Panc1 (cell line): ENCODE results near the gene VAV3. TPM values are rescaled to one million over a fixed set of nuclear protein-coding genes. Genes with fewer than 3 reads are reported as not detected.

ENCODE experiments used
- ATAC-seq: fragments of 200-7000 bp; cut with Tn5 transposase; 2 replicates; pipeline ENCODE4 v1.9.1; 2020; ENCODE audit warnings: mild to moderate bottlenecking, moderate library complexity
- BruUV-seq: library from RNA; stranded (reverse); fragments of 400-500 nt; replicated peaks from 2 replicates; lab custom pipeline; 2021; lab: Mats Ljungman, UMichigan
- CTCF ChIA-PET: fragments of 300-600 bp; sonication (Branson Sonifier 250); formaldehyde crosslinking; loops from one replicate; lab custom pipeline; 2022; ENCODE audit warnings: antibody characterized with exemption; lab: Charles Lee
- POLR2A ChIA-PET: fragments of 300-600 bp; sonication (Branson Sonifier 250); formaldehyde crosslinking; loops from one replicate; lab custom pipeline; 2022; ENCODE audit warnings: antibody characterized with exemption; lab: Charles Lee
- DNase-seq: peaks from one replicate; pipeline ENCODE4 v3.0.0-alpha.2; 2010; ENCODE audit warnings: low read depth, low spot score
- H3K27ac ChIP-seq: 2 replicates; pipeline ENCODE4 v1.5.1; 2011; ENCODE audit warnings: mild to moderate bottlenecking, low read length, inconsistent platforms
- H3K27me3 ChIP-seq: fragments of 200-500 bp; sonication (Bioruptor generic); 2 replicates; pipeline ENCODE4 v1.6.0; 2014; ENCODE audit warnings: low read length, inconsistent platforms; ENCODE audit not compliant: control insufficient read depth, insufficient read depth
- H3K36me3 ChIP-seq: fragments of 200-500 bp; sonication (Bioruptor generic); 2 replicates; pipeline ENCODE4 v1.5.1; 2014; ENCODE audit warnings: inconsistent platforms, mild to moderate bottlenecking, low read length, moderate library complexity; ENCODE audit not compliant: control insufficient read depth, insufficient read depth
- H3K4me1 ChIP-seq: 2 replicates; pipeline ENCODE4 v1.5.1; 2011; ENCODE audit warnings: inconsistent platforms, mild to moderate bottlenecking, low read length, moderate library complexity; ENCODE audit not compliant: control insufficient read depth, insufficient read depth
- H3K4me3 ChIP-seq, 2 experiments: 2 replicates each; pipeline ENCODE4 v1.5.1; 2011 to 2012; ENCODE audit warnings: low read depth in 2 of 2, low read length in 2 of 2, mild to moderate bottlenecking in 2 of 2, inconsistent platforms in 1 of 2, moderate library complexity in 1 of 2
- H3K9me3 ChIP-seq: fragments of 200-500 bp; sonication (Bioruptor generic); 2 replicates; pipeline ENCODE4 v1.5.1; 2014; ENCODE audit warnings: low read depth, mild to moderate bottlenecking, inconsistent platforms, low read length, moderate library complexity; ENCODE audit not compliant: control insufficient read depth, insufficient read depth
- CTCF ChIP-seq: fragments of 450-650 bp; IDR thresholded peaks from 2 replicates; pipeline ENCODE4 v1.5.1; 2017; ENCODE audit warnings: mild to moderate bottlenecking
- POLR2AphosphoS5 ChIP-seq: IDR thresholded peaks from 2 replicates; pipeline ENCODE4 v1.6.1; 2012; ENCODE audit warnings: mild to moderate bottlenecking, low read depth, low read length, moderate library complexity
- REST ChIP-seq, 2 experiments: IDR thresholded peaks; 2 replicates each; pipeline ENCODE4 v1.6.1; 2011 to 2012; ENCODE audit warnings: low read depth in 2 of 2, control low read depth in 1 of 2, low read length in 1 of 2, mild to moderate bottlenecking in 1 of 2, moderate library complexity in 1 of 2; ENCODE audit not compliant: insufficient read depth in 1 of 2
- SIN3A ChIP-seq: IDR thresholded peaks from 2 replicates; pipeline ENCODE4 v1.6.1; 2012; ENCODE audit warnings: low read depth, mild to moderate bottlenecking, low read length, moderate library complexity, borderline replicate concordance; ENCODE audit not compliant: insufficient read depth
- TCF7L2 ChIP-seq: IDR thresholded peaks from 2 replicates; pipeline ENCODE4 v1.6.1; 2011; ENCODE audit warnings: mild to moderate bottlenecking, low read depth, low read length, inconsistent platforms
- in situ Hi-C: cut with HindIII; loops from 2 replicates; pipeline ENCODE4 v1.10.0; 2016; ENCODE audit warnings: low sequenced_read_pairs, low pct_unique_long_range_greater_than_20kb
- intact Hi-C: fragments of 100-400 bp; cut with micrococcal nuclease; formaldehyde crosslinking; loops from one replicate; pipeline ENCODE4 v1.10.0; 2022; ENCODE audit not compliant: unreplicated experiment
- total RNA-seq: library from RNA; stranded (reverse); gene quantifications from one replicate; pipeline ENCODE4 v1.2.1, GENCODE V29; 2021; ENCODE audit not compliant: unreplicated experiment

Gene VAV3
- total RNA-seq, 1 experiment from 2014 or later, result 0.23 TPM

- no TSS peak for BruUV-seq
- in situ Hi-C loops, result no loop called here
- POLR2A ChIA-PET, result no interaction called here
Measured at GRCh38 chr1:107879927-107880326, 85.1 kb downstream of the VAV3 start.

GRCh38 chr1:107879346-107879745 lies 85.6 kb downstream of the VAV3 start:
- no peaks in the 10 kb centered on the region for H3K27me3 ChIP-seq
- no peaks in the 10 kb centered on the region for H3K36me3 ChIP-seq
- H3K27ac ChIP-seq, result no peak overlapping the region
- H3K4me1 ChIP-seq, result no peaks in the 10 kb centered on the region
- TF ChIP-seq TCF7L2 (no peak), SIN3A (no peak), CTCF (no peak), REST (IDR thresholded peaks at IDR 0.05; ENCODE audit: insufficient read depth in 1 of 2, low read depth in 2 of 2, low read length in 1 of 2) (no peak), POLR2AphosphoS5 (no peak)
- no peak for DNase-seq
- intact Hi-C loops, result no loop called here
- no TSS peak for BruUV-seq
- ChIA-PET POLR2A (no interaction called here), CTCF (no interaction called here)
- no peak for ATAC-seq
- no peak overlapping the region for H3K4me3 ChIP-seq
- in situ Hi-C loops, result no loop called here
- no peaks in the 10 kb centered on the region for H3K9me3 ChIP-seq

More at GRCh38 chr1:107879927-107880326, 85.1 kb downstream of the VAV3 start:
- no peak for ATAC-seq
- no peaks in the 10 kb centered on the region for H3K9me3 ChIP-seq
- CTCF ChIA-PET, result no interaction called here
- TF ChIP-seq REST (IDR thresholded peaks at IDR 0.05; ENCODE audit: insufficient read depth in 1 of 2, low read depth in 2 of 2, low read length in 1 of 2) (no peak), SIN3A (no peak), TCF7L2 (no peak), POLR2AphosphoS5 (no peak), CTCF (no peak)
- no peaks in the 10 kb centered on the region for H3K27me3 ChIP-seq
- no peak overlapping the region for H3K27ac ChIP-seq
- no peaks in the 10 kb centered on the region for H3K4me1 ChIP-seq
- H3K4me3 ChIP-seq, result no peak overlapping the region
- intact Hi-C loops, result no loop called here
- no peak for DNase-seq
- no peaks in the 10 kb centered on the region for H3K36me3 ChIP-seq
